Osteoblast (primary cell): Measurements from ENCODE around the gene HYAL2. TPM values are rescaled to one million over a fixed set of nuclear protein-coding genes. Genes with fewer than 3 reads are reported as not detected.

Experiments used
- DNase-seq: peaks from one replicate; pipeline ENCODE4 v3.0.0; 2011; ENCODE audit warnings: low spot score, mixed read lengths; ENCODE audit not compliant: insufficient read length; ENCODE audit errors: missing footprints
- H2AFZ ChIP-seq: 2 replicates; pipeline ENCODE4 v1.6.0; 2011; ENCODE audit warnings: mild to moderate bottlenecking, low read length
- H3K27ac ChIP-seq: 2 replicates; pipeline ENCODE4 v1.5.1; 2011; ENCODE audit warnings: mild to moderate bottlenecking, low read depth, low read length, moderate library complexity
- H3K27me3 ChIP-seq: 2 replicates; pipeline ENCODE4 v1.6.0; 2012; ENCODE audit warnings: mild to moderate bottlenecking, control low read depth, inconsistent platforms, low read length, moderate library complexity; ENCODE audit not compliant: insufficient read depth
- H3K36me3 ChIP-seq: 2 replicates; pipeline ENCODE4 v1.5.1; 2011; ENCODE audit warnings: mild to moderate bottlenecking, low read length, control low read depth, moderate library complexity; ENCODE audit not compliant: insufficient read depth
- H3K4me1 ChIP-seq: 2 replicates; pipeline ENCODE4 v1.5.1; 2011; ENCODE audit warnings: mild to moderate bottlenecking, low read length, control low read depth, moderate library complexity; ENCODE audit not compliant: insufficient read depth
- H3K4me2 ChIP-seq: 2 replicates; pipeline ENCODE4 v1.6.0; 2011; ENCODE audit warnings: mild to moderate bottlenecking, low read length; ENCODE audit not compliant: insufficient read depth
- H3K4me3 ChIP-seq: fragments of 200-600 bp; sonication (generic); 3 replicates; pipeline ENCODE4 v1.5.1; 2012; ENCODE audit warnings: mild to moderate bottlenecking, low read length, inconsistent platforms; ENCODE audit not compliant: insufficient read depth
- H3K79me2 ChIP-seq: 2 replicates; pipeline ENCODE4 v1.6.0; 2012; ENCODE audit warnings: mild to moderate bottlenecking, low read length, control low read depth, inconsistent platforms; ENCODE audit not compliant: insufficient read depth
- H3K9me3 ChIP-seq: 2 replicates; pipeline ENCODE4 v1.5.1; 2011; ENCODE audit warnings: low read depth, low read length, control low read depth
- H4K20me1 ChIP-seq: 2 replicates; pipeline ENCODE4 v1.6.0; 2012; ENCODE audit warnings: mild to moderate bottlenecking, low read length, control low read depth; ENCODE audit not compliant: insufficient read depth
- CTCF ChIP-seq: IDR thresholded peaks from 2 replicates; pipeline ENCODE4 v1.5.1; 2011; ENCODE audit warnings: mild to moderate bottlenecking, low read depth, low read length, moderate library complexity; ENCODE audit errors: extremely low read depth
- total RNA-seq: library from RNA; depleted of rRNA; stranded (reverse); fragments of >200 nt; gene quantifications from 2 replicates; pipeline ENCODE4 v1.2.3, GENCODE V29; 2012

The HYAL2 gene
- total RNA-seq, 1 donor: 32.9 TPM

- H3K4me1 ChIP-seq: peaks cover 26% of the 10 kb centered on the region
- H4K20me1 ChIP-seq: peaks cover 17% of the 10 kb centered on the region
- H3K27ac ChIP-seq: no peak overlapping the region
- peak; percentile 84 for TF ChIP-seq CTCF
- DNase-seq: peak; percentile 99
- no peak overlapping the region for H2AFZ ChIP-seq
- no peak overlapping the region for H3K4me2 ChIP-seq
- no peaks in the 10 kb centered on the region for H3K27me3 ChIP-seq
- peaks cover 34% of the 10 kb centered on the region for H3K79me2 ChIP-seq
- H3K9me3 ChIP-seq: no peaks in the 10 kb centered on the region
- peaks cover 20% of the 10 kb centered on the region for H3K36me3 ChIP-seq
- no peak overlapping the region for H3K4me3 ChIP-seq
Observed at GRCh38 chr3:50324351-50325112, 2.0 kb upstream of the HYAL2 start.

GRCh38 chr3:50323614-50324199 is 1.2 kb upstream of the HYAL2 start:
- Histone ChIP-seq H3K36me3 (peaks cover 23% of the 10 kb centered on the region), H3K4me2 (no peak overlapping the region), H3K9me3 (no peaks in the 10 kb centered on the region), H2AFZ (no peak overlapping the region), H3K27ac (no peak overlapping the region), H3K4me1 (peaks cover 26% of the 10 kb centered on the region), H3K4me3 (no peak overlapping the region), H4K20me1 (peaks cover 25% of the 10 kb centered on the region), H3K27me3 (no peaks in the 10 kb centered on the region), H3K79me2 (peaks cover 42% of the 10 kb centered on the region)
- no peak for DNase-seq
- no peak for TF ChIP-seq CTCF

GRCh38 chr3:50323092-50323600 is 601 bp upstream of the HYAL2 start:
- Histone ChIP-seq H3K36me3 (peaks cover 29% of the 10 kb centered on the region), H3K27ac (no peak overlapping the region), H2AFZ (no peak overlapping the region), H3K4me2 (no peak overlapping the region), H3K79me2 (peaks cover 48% of the 10 kb centered on the region), H3K4me3 (no peak overlapping the region), H4K20me1 (peaks cover 31% of the 10 kb centered on the region), H3K9me3 (no peaks in the 10 kb centered on the region), H3K27me3 (no peaks in the 10 kb centered on the region), H3K4me1 (peaks cover 21% of the 10 kb centered on the region)
- DNase-seq: no peak
- TF ChIP-seq CTCF: no peak

- Histone ChIP-seq H2AFZ (peak overlapping the region; percentile 89), H3K4me1 (peaks cover 15% of the 10 kb centered on the region), H3K27me3 (no peaks in the 10 kb centered on the region), H4K20me1 (peaks cover 37% of the 10 kb centered on the region), H3K9me3 (no peaks in the 10 kb centered on the region), H3K4me3 (peak overlapping the region; percentile 91), H3K27ac (no peak overlapping the region), H3K4me2 (peak overlapping the region; percentile 99), H3K79me2 (peaks cover 41% of the 10 kb centered on the region), H3K36me3 (peaks cover 38% of the 10 kb centered on the region)
- DNase-seq: peak; percentile 62
- TF ChIP-seq CTCF: no peak
Observed at GRCh38 chr3:50322115-50322385, 495 bp downstream of the HYAL2 start.
